H9 (cell line): ENCODE measurements around the gene LATS2. TPM values are rescaled to one million over a fixed set of nuclear protein-coding genes. Genes with fewer than 3 reads are reported as not detected.

Experiments
- DNase-seq: peaks from one replicate; pipeline ENCODE4 v3.0.0-alpha.2; 2017
- H2AFZ ChIP-seq: one replicate; pipeline ENCODE4 v1.6.1; 2013; ENCODE audit warnings: mild to moderate bottlenecking, low read length, control low read depth, moderate library complexity
- H2AK5ac ChIP-seq: 2 replicates; pipeline ENCODE4 v1.6.1; 2013; ENCODE audit warnings: low read length, control low read depth, mixed read lengths; ENCODE audit not compliant: insufficient read length
- H2BK120ac ChIP-seq: one replicate; pipeline ENCODE4 v1.6.1; 2013; ENCODE audit warnings: low read depth, mild to moderate bottlenecking, low read length, control low read depth, inconsistent platforms; ENCODE audit not compliant: poor library complexity, severe bottlenecking
- H2BK12ac ChIP-seq: 2 replicates; pipeline ENCODE4 v1.6.1; 2013; ENCODE audit warnings: low read length, control low read depth, mixed read lengths, low read depth; ENCODE audit not compliant: insufficient read length
- H2BK15ac ChIP-seq: 2 replicates; pipeline ENCODE4 v1.6.1; 2013; ENCODE audit warnings: low read depth, low read length, control low read depth
- H2BK20ac ChIP-seq: one replicate; pipeline ENCODE4 v1.6.1; 2013; ENCODE audit warnings: low read depth, mild to moderate bottlenecking, low read length, control low read depth, inconsistent platforms; ENCODE audit not compliant: poor library complexity, severe bottlenecking
- H2BK5ac ChIP-seq: 2 replicates; pipeline ENCODE4 v1.6.1; 2013; ENCODE audit warnings: low read length, control low read depth, mixed read lengths; ENCODE audit not compliant: insufficient read length
- H3K14ac ChIP-seq: 2 replicates; pipeline ENCODE4 v1.6.1; 2013; ENCODE audit warnings: low read length, control low read depth; ENCODE audit not compliant: insufficient read depth
- H3K18ac ChIP-seq: 2 replicates; pipeline ENCODE4 v1.6.1; 2013; ENCODE audit warnings: low read depth, mild to moderate bottlenecking, mixed read lengths, low read length, control low read depth; ENCODE audit not compliant: insufficient read length
- H3K23ac ChIP-seq: 2 replicates; pipeline ENCODE4 v1.6.1; 2013; ENCODE audit warnings: low read length, control low read depth, mixed read lengths, low read depth; ENCODE audit not compliant: insufficient read length
- H3K23me2 ChIP-seq: 2 replicates; pipeline ENCODE4 v1.6.1; 2013; ENCODE audit warnings: low read depth, mild to moderate bottlenecking, mixed read lengths, low read length, control low read depth; ENCODE audit not compliant: insufficient read length, poor library complexity, severe bottlenecking
- H3K27ac ChIP-seq: 2 replicates; pipeline ENCODE4 v1.5.1; 2013; ENCODE audit warnings: low read length, control low read depth, mixed read lengths, low read depth; ENCODE audit not compliant: insufficient read length
- H3K27me3 ChIP-seq: 2 replicates; pipeline ENCODE4 v1.6.1; 2013; ENCODE audit warnings: low read length, control low read depth, inconsistent platforms; ENCODE audit not compliant: insufficient read depth
- H3K4ac ChIP-seq: 2 replicates; pipeline ENCODE4 v1.6.1; 2013; ENCODE audit warnings: low read depth, mild to moderate bottlenecking, control low read depth, inconsistent platforms, low read length, moderate library complexity
- H3K4me1 ChIP-seq: 2 replicates; pipeline ENCODE4 v1.6.1; 2013; ENCODE audit warnings: low read length, control low read depth, inconsistent platforms; ENCODE audit not compliant: insufficient read depth
- H3K4me2 ChIP-seq: 2 replicates; pipeline ENCODE4 v1.6.1; 2013; ENCODE audit warnings: low read length, control low read depth, mixed read lengths; ENCODE audit not compliant: insufficient read length, insufficient read depth
- H3K56ac ChIP-seq: 2 replicates; pipeline ENCODE4 v1.6.1; 2013; ENCODE audit warnings: low read depth, mild to moderate bottlenecking, mixed read lengths, low read length, control low read depth; ENCODE audit not compliant: insufficient read length
- H3K79me1 ChIP-seq: 2 replicates; pipeline ENCODE4 v1.6.1; 2013; ENCODE audit warnings: low read depth, mild to moderate bottlenecking, moderate library complexity, low read length, control low read depth, inconsistent platforms; ENCODE audit not compliant: insufficient read depth, poor library complexity, severe bottlenecking
- H3K79me2 ChIP-seq: 2 replicates; pipeline ENCODE4 v1.6.1; 2013; ENCODE audit warnings: low read length, control low read depth, inconsistent platforms; ENCODE audit not compliant: insufficient read depth
- H3K9ac ChIP-seq: 2 replicates; pipeline ENCODE4 v1.6.1; 2013; ENCODE audit warnings: low read length, control low read depth, mixed read lengths; ENCODE audit not compliant: insufficient read length; ENCODE audit errors: extremely low read depth
- H3K9me3 ChIP-seq: one replicate; pipeline ENCODE4 v1.6.1; 2013; ENCODE audit warnings: low read depth, low read length, inconsistent platforms; ENCODE audit not compliant: control insufficient read depth
- H3T11ph ChIP-seq: one replicate; pipeline ENCODE4 v1.6.1; 2013; ENCODE audit warnings: mild to moderate bottlenecking, low read length, control low read depth, inconsistent platforms
- H4K20me1 ChIP-seq: one replicate; pipeline ENCODE4 v1.6.1; 2013; ENCODE audit not compliant: control insufficient read depth, insufficient read length, insufficient read depth
- H4K5ac ChIP-seq: 2 replicates; pipeline ENCODE4 v1.6.1; 2013; ENCODE audit warnings: low read depth, mild to moderate bottlenecking, mixed read lengths, low read length, control low read depth; ENCODE audit not compliant: insufficient read length
- H4K8ac ChIP-seq: replicated peaks from 2 replicates; pipeline ENCODE4 v1.6.1; 2013; ENCODE audit warnings: low read length, control low read depth, mixed read lengths, low read depth; ENCODE audit not compliant: insufficient read length
- H4K91ac ChIP-seq: 2 replicates; pipeline ENCODE4 v1.6.1; 2013; ENCODE audit warnings: low read depth, mild to moderate bottlenecking, moderate library complexity, mixed read lengths, low read length, control low read depth; ENCODE audit not compliant: insufficient read length
- H3K27ac Mint-ChIP-seq, 3 experiments: 2 replicates in 2 of 3; 3 replicates in 1 of 3; pipeline ENCODE4 v1.8.0; 2020 to 2021; ENCODE audit warnings: mixed read lengths in 3 of 3, mild to moderate bottlenecking in 1 of 3, moderate library complexity in 1 of 3
- H3K27me3 Mint-ChIP-seq: 2 replicates; pipeline ENCODE4 v1.8.0; 2021; ENCODE audit warnings: low read depth, mild to moderate bottlenecking, moderate library complexity, mixed read lengths
- H3K36me3 Mint-ChIP-seq, 3 experiments: 2 replicates in 2 of 3; 3 replicates in 1 of 3; pipeline ENCODE4 v1.8.0; 2020 to 2021; ENCODE audit warnings: low read depth in 3 of 3, mixed read lengths in 3 of 3; ENCODE audit not compliant: insufficient read depth in 1 of 3
- H3K4me1 Mint-ChIP-seq, 2 experiments: 2 replicates each; pipeline ENCODE4 v1.8.0; 2020; ENCODE audit warnings: mixed read lengths in 2 of 2
- H3K4me3 Mint-ChIP-seq, 2 experiments: 2 replicates in 1 of 2; 3 replicates in 1 of 2; pipeline ENCODE4 v1.8.0; 2020 to 2021; ENCODE audit warnings: mild to moderate bottlenecking in 2 of 2, mixed read lengths in 2 of 2, moderate library complexity in 1 of 2
- H3K9me3 Mint-ChIP-seq, 2 experiments: 2 replicates in 1 of 2; 3 replicates in 1 of 2; pipeline ENCODE4 v1.8.0; 2020; ENCODE audit warnings: mild to moderate bottlenecking in 2 of 2, mixed read lengths in 2 of 2, moderate library complexity in 1 of 2
- CTCF ChIP-seq: fragments of 200-600 bp; sonication (generic); conservative IDR thresholded peaks from 3 replicates; pipeline ENCODE4 v1.8.0; 2021; ENCODE audit warnings: antibody characterized with exemption, mild to moderate bottlenecking
- WGBS: extraction: QIAGEN DNeasy Blood & Tissue Kit; methylation state at CpG from one replicate; pipeline ENCODE4 v1.1.7; 2013; ENCODE audit warnings: missing lambda C conversion rate, low lambda C conversion rate, mixed read lengths; ENCODE audit not compliant: insufficient read length; ENCODE audit errors: extremely low coverage; 5-methylcytosine and 5-hydroxymethylcytosine counted together
- total RNA-seq: library from RNA; stranded (reverse); gene quantifications from 2 replicates; pipeline ENCODE4 v1.2.1, GENCODE V29; 2021

LATS2 gene
- total RNA-seq, 1 experiment from 2014 or later, result 20.0 TPM

DNA sequence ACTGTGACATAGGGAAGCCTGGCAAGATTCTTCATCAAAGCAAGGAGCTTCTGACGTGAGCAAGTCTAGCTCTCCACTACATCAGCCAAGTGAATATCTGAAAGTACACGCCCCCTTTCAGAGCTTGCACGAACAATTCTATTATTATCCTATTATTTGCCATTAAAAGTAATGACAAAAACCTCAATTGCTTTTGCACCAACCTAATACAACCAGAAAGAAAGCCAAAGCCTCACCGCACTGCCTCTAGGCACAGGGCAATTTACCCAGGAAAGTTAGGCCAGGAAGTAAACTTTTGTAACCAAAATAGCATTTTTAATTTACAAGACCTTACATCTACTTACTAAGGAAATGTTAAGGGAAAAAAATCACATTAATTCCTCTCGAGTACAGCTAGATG, 41.2 kb downstream of the LATS2 start:
- H3K14ac ChIP-seq, result no peak overlapping the region
- no peak overlapping the region for H4K5ac ChIP-seq
- no peak overlapping the region for H2BK12ac ChIP-seq
- WGBS, result no CpG with 5 or more reads among the region's 5 CpGs
- H3K79me1 ChIP-seq, result peaks cover 6% of the 10 kb centered on the region
- H3K27ac ChIP-seq, result no peak overlapping the region
- Mint-ChIP-seq H3K4me3 (no peak overlapping the region), H3K4me1 (peaks cover 21 to 27% of the 10 kb centered on the region in 2 experiments), H3K27me3 (no peaks in the 10 kb centered on the region), H3K36me3 (peaks cover 0 to 4% (median 0%) of the 10 kb centered on the region in 3 experiments; a peak in 3 of 7 replicates), H3K27ac (peak overlapping the region in 1 of 3 experiments; percentile 61; a peak in 1 of 7 replicates), H3K9me3 (no peaks in the 10 kb centered on the region)
- no peak overlapping the region for H2BK15ac ChIP-seq
- no peak overlapping the region for H3K23ac ChIP-seq
- TF ChIP-seq CTCF, result no peak
- peak; percentile 4 for DNase-seq
- H3K4me1 ChIP-seq, result peaks cover 3% of the 10 kb centered on the region; the same call in 1 of the 2 replicates
- H3K4me2 ChIP-seq, result no peak overlapping the region
- no peak overlapping the region for H2BK5ac ChIP-seq
- H3K18ac ChIP-seq, result no peak overlapping the region
- no peak overlapping the region for H3T11ph ChIP-seq
- H2AK5ac ChIP-seq, result no peak overlapping the region
- no peak overlapping the region for H2BK20ac ChIP-seq
- H4K20me1 ChIP-seq, result peaks cover 3% of the 10 kb centered on the region
- H3K79me2 ChIP-seq, result peaks cover 9% of the 10 kb centered on the region; the same call in 1 of the 2 replicates
- H4K8ac ChIP-seq, result no peak overlapping the region
- H3K9ac ChIP-seq, result no peak overlapping the region
- no peaks in the 10 kb centered on the region for H3K23me2 ChIP-seq
- no peak overlapping the region for H3K4ac ChIP-seq
- H3K9me3 ChIP-seq, result no peaks in the 10 kb centered on the region
- H3K27me3 ChIP-seq, result no peaks in the 10 kb centered on the region
- no peak overlapping the region for H3K56ac ChIP-seq
- no peak overlapping the region for H4K91ac ChIP-seq
- no peak overlapping the region for H2BK120ac ChIP-seq
- H2AFZ ChIP-seq, result no peak overlapping the region
